Tibial nerve (tissue), 4 donors: ENCODE results near the gene NDUFB10.

Experiments
- CTCF ChIP-seq, 5 experiments: fragments of 200-600 bp in 3 of 5; fragments of 450-650 bp in 2 of 5; sonication (generic) in 3 of 5; IDR thresholded peaks; one replicate each; pipeline ENCODE4 v1.5.1; 2016 to 2019; ENCODE audit warnings: antibody characterized with exemption in 5 of 5, mild to moderate bottlenecking in 3 of 5, moderate library complexity in 2 of 5
- EP300 ChIP-seq, 2 donors: sonication (generic); formaldehyde crosslinking; IDR thresholded peaks; one replicate each; pipeline ENCODE4 v1.6.1; 2017; ENCODE audit warnings: antibody characterized with exemption in 2 of 2, mild to moderate bottlenecking in 1 of 2

GRCh38 chr16:1950559-1950958 is 8.8 kb upstream of the NDUFB10 start:
- TF ChIP-seq CTCF (IDR thresholded peaks at IDR 0.05): no peak
- TF ChIP-seq EP300 (IDR thresholded peaks at IDR 0.05): no peak
